K562 (cell line): ENCODE data around the gene MB21D2. TPM values are rescaled to one million over a fixed set of nuclear protein-coding genes. Genes with fewer than 3 reads are reported as not detected.

ENCODE experiments used
- ATAC-seq: fragments of 200-7000 bp; cut with Tn5 transposase; 3 replicates; pipeline ENCODE4 v1.9.1; 2020; ENCODE audit warnings: moderate library complexity
- BruUV-seq: library from RNA; stranded (reverse); fragments of 400-500 nt; replicated peaks from 2 replicates; lab custom pipeline; 2021; lab: Mats Ljungman, UMichigan
- CTCF ChIA-PET: fragments of 300-600 bp; formaldehyde crosslinking; extraction: SDS; loops from one replicate; lab custom pipeline; 2021; ENCODE audit warnings: low intra/inter-chr PET ratio; lab: Yijun Ruan, JAX
- POLR2A ChIA-PET: fragments of 300-600, 350-650 bp; sonication (Branson Sonifier 250); formaldehyde crosslinking; extraction: SDS; loops from one replicate; lab custom pipeline; 2021; ENCODE audit warnings: antibody characterized with exemption, inconsistent platforms; lab: Yijun Ruan, JAX
- DNase-seq, 4 experiments: peaks; one replicate each; pipeline versions ENCODE4 v3.0.0 to v3.0.0-alpha.2; 2011 to 2018; ENCODE audit warnings: low spot score in 3 of 4, mixed read lengths in 3 of 4; ENCODE audit errors: extremely low read depth in 1 of 4
- FAIRE-seq: peaks from 2 replicates; lab custom pipeline; 2011; peaks lifted over from hg19 to GRCh38; lab: Jason Lieb, UNC
- H2AFZ ChIP-seq: 2 replicates; pipeline ENCODE4 v1.6.0; 2011; ENCODE audit warnings: low read depth, low read length, control low read depth, inconsistent platforms
- H3K27ac ChIP-seq: fragments of 200-600 bp; 3 replicates; pipeline ENCODE4 v1.8.0; 2011; ENCODE audit warnings: low read depth, mild to moderate bottlenecking, control low read depth, inconsistent platforms, low read length, moderate library complexity, mixed read lengths; ENCODE audit errors: extremely low read depth
- H3K27me3 ChIP-seq, 2 experiments: fragments of 300-600 bp in 1 of 2; 2 replicates in 1 of 2; 3 replicates in 1 of 2; pipeline versions ENCODE4 v1.6.0 to v1.8.0; 2011; ENCODE audit warnings: inconsistent platforms in 2 of 2, low read length in 2 of 2, mild to moderate bottlenecking in 1 of 2, mixed read lengths in 1 of 2, moderate library complexity in 1 of 2; ENCODE audit not compliant: control insufficient read depth in 2 of 2, insufficient read depth in 2 of 2
- H3K36me3 ChIP-seq: fragments of 300-600 bp; 3 replicates; pipeline ENCODE4 v1.8.0; 2011; ENCODE audit warnings: mild to moderate bottlenecking, low read length, inconsistent platforms; ENCODE audit not compliant: control insufficient read depth, insufficient read depth
- H3K4me1 ChIP-seq, 2 experiments: fragments of 200-600 bp in 1 of 2; replicated peaks in 1 of 2; 2 replicates in 1 of 2; 3 replicates in 1 of 2; pipeline versions ENCODE4 v1.5.1 to v1.8.0; 2011; ENCODE audit warnings: inconsistent platforms in 2 of 2, low read length in 2 of 2, mild to moderate bottlenecking in 1 of 2, mixed read lengths in 1 of 2, moderate library complexity in 1 of 2; ENCODE audit not compliant: control insufficient read depth in 2 of 2, insufficient read depth in 2 of 2
- H3K4me2 ChIP-seq: 2 replicates; pipeline ENCODE4 v1.6.1; 2011; ENCODE audit warnings: low read length, control low read depth, inconsistent platforms, mixed read lengths; ENCODE audit not compliant: insufficient read depth
- H3K4me3 ChIP-seq: fragments of 200-600 bp; sonication (generic), shearing (Covaris generic); 2 replicates; pipeline ENCODE4 v1.5.1; 2016; ENCODE audit warnings: control low read depth, inconsistent platforms
- H3K79me2 ChIP-seq: fragments of 200-600 bp; 3 replicates; pipeline ENCODE4 v1.8.0; 2011; ENCODE audit warnings: low read length, inconsistent platforms; ENCODE audit not compliant: control insufficient read depth, insufficient read depth
- H3K9ac ChIP-seq, 2 experiments: 2 replicates each; pipeline versions ENCODE4 v1.6.0 to v1.6.1; 2011; ENCODE audit warnings: low read depth in 2 of 2, low read length in 2 of 2, control low read depth in 1 of 2, inconsistent platforms in 1 of 2, mild to moderate bottlenecking in 1 of 2, mixed read lengths in 1 of 2; ENCODE audit not compliant: insufficient read depth in 1 of 2
- H3K9me1 ChIP-seq: one replicate; pipeline ENCODE4 v1.6.0; 2011; ENCODE audit warnings: inconsistent platforms, mild to moderate bottlenecking, low read length, moderate library complexity; ENCODE audit not compliant: control insufficient read depth, insufficient read depth
- H3K9me3 ChIP-seq: replicated peaks from 2 replicates; pipeline ENCODE4 v1.5.1; 2011; ENCODE audit warnings: low read depth, low read length, inconsistent platforms; ENCODE audit not compliant: control insufficient read depth, insufficient read depth
- H4K20me1 ChIP-seq: replicated peaks from 2 replicates; pipeline ENCODE4 v1.6.1; 2011; ENCODE audit warnings: low read length, inconsistent platforms, mixed read lengths; ENCODE audit not compliant: control insufficient read depth, insufficient read depth
- FOXJ3 ChIP-seq: sonication (generic); formaldehyde crosslinking; IDR thresholded peaks from 2 replicates; pipeline ENCODE4 v1.4.0; 2020; ENCODE audit warnings: mild to moderate bottlenecking, missing genetic modification reagents
- FOXK1 ChIP-seq: sonication (generic); formaldehyde crosslinking; IDR thresholded peaks from 2 replicates; pipeline ENCODE4 v1.8.0; 2022; ENCODE audit warnings: missing genetic modification reagents, mild to moderate bottlenecking, borderline replicate concordance
- KDM4B ChIP-seq, 2 experiments: fragments of 450-650 bp in 1 of 2; sonication (generic) in 1 of 2; IDR thresholded peaks; 2 replicates each; pipeline ENCODE4 v1.6.1; 2016 to 2017; ENCODE audit warnings: borderline replicate concordance in 2 of 2, antibody characterized with exemption in 1 of 2, low read depth in 1 of 2, mild to moderate bottlenecking in 1 of 2
- NR2F6 ChIP-seq: fragments of 450-650 bp; formaldehyde crosslinking; IDR thresholded peaks from 2 replicates; pipeline ENCODE4 v1.4.0; 2020; ENCODE audit warnings: mild to moderate bottlenecking
- NUFIP1 ChIP-seq: fragments of 450-650 bp; IDR thresholded peaks from 2 replicates; pipeline ENCODE4 v1.6.1; 2018; ENCODE audit not compliant: partially characterized antibody
- SAFB2 ChIP-seq: fragments of 200-400 bp; formaldehyde crosslinking; IDR thresholded peaks from 2 replicates; pipeline ENCODE4 v1.6.1; 2018; ENCODE audit warnings: borderline replicate concordance, low read length, low read depth, moderate library complexity; ENCODE audit not compliant: severe bottlenecking
- ZNF764 ChIP-seq: fragments of 250-450 bp; sonication (Bioruptor Pico); IDR thresholded peaks from 2 replicates; pipeline ENCODE4 v1.4.0; 2020; ENCODE audit warnings: low read depth, mild to moderate bottlenecking, moderate library complexity
- WGBS: fragments of 100-300 bp; shearing (Covaris generic); methylation state at CpG from one replicate; pipeline ENCODE4 v1.1.6; 2016; ENCODE audit warnings: low coverage, mixed read lengths; ENCODE audit not compliant: insufficient coverage; ENCODE audit errors: missing lambda C conversion rate; 5-methylcytosine and 5-hydroxymethylcytosine counted together
- in situ Hi-C: fragments of 300-500 bp; cut with MboI; formaldehyde crosslinking; loops from 4 replicates; pipeline ENCODE4 v1.15.0; 2018; ENCODE audit warnings: inconsistent platforms, mixed read lengths
- intact Hi-C: fragments of 100-400 bp; cut with micrococcal nuclease; formaldehyde crosslinking; loops from 2 replicates; pipeline ENCODE4 v1.14.2; 2022
- polyA plus RNA-seq, 8 experiments: library from polyadenylated mRNA; depleted of rRNA in 4 of 8; stranded (reverse) in 5 of 8; unstranded in 3 of 8; fragments of >200 nt; fragmentation: Nextera tagmentation in 2 of 8; fragmentation: Illumina TruSeq in 1 of 8; extraction: Ambion mirVana in 2 of 8; extraction: Trizol in 1 of 8; gene quantifications; 2 replicates each; pipeline versions ENCODE4 v1.2.1 to v1.2.3, GENCODE V29; 2011 to 2014; ENCODE audit warnings: inconsistent platforms in 1 of 8, missing spikeins in 1 of 8
- total RNA-seq, 7 experiments: library from RNA; depleted of rRNA in 6 of 7; stranded (reverse); fragments of >200 nt in 6 of 7; fragmentation: Illumina TruSeq in 2 of 7; extraction: Trizol in 2 of 7; gene quantifications; 2 replicates each; pipeline versions ENCODE4 v1.2.1 to v1.2.3, GENCODE V29; 2011 to 2021; ENCODE audit warnings: low replicate concordance in 1 of 7

Gene MB21D2
- total and polyA plus RNA-seq, 9 of the 15 experiments (the other 6 are each of a cell fraction or from before 2014, with no cell fraction given), result 0.01 TPM; not detected in 8

DNA sequence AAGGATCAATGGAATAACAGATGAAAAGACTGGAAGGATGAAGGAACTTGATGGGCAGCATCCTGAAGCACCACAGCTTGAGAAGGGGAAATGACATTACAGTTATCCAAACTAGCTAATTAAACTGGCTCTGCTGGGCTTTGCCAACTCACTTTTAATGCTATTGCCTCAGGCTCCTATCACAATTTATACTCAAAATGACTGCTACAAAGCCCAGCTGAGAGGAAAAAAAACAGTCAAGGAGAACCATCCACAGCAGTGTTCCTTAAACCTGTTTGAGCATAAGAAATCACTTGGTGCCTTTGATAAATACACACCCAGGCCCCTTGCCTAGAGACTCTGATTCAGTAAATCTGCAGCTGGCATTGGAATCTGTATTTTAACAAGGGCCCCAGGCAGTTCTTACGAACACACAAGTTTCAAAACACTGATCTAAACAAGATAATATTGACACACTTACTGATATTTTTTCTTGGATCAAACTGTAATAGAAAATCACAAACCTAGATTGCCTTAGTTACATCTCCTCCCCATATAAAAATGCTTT is 85.8 kb downstream of the MB21D2 start:
- Histone ChIP-seq H3K4me2 (no peak overlapping the region), H3K27ac (no peak overlapping the region), H2AFZ (no peak overlapping the region), H3K27me3 (no peaks in the 10 kb centered on the region), H3K4me1 (no peaks in the 10 kb centered on the region), H3K79me2 (no peaks in the 10 kb centered on the region), H3K4me3 (no peak overlapping the region), H4K20me1 (no peaks in the 10 kb centered on the region; the same call in 1 of the 2 replicates), H3K36me3 (no peaks in the 10 kb centered on the region), H3K9ac (no peak overlapping the region), H3K9me3 (no peaks in the 10 kb centered on the region), H3K9me1 (no peaks in the 10 kb centered on the region)
- TF ChIP-seq NR2F6 (no peak), SAFB2 (no peak), ZNF764 (no peak), FOXJ3 (no peak), NUFIP1 (no peak), KDM4B (IDR thresholded peaks at IDR 0.05; ENCODE audit: borderline replicate concordance in 2 of 2, low read depth in 1 of 2) (no peak), FOXK1 (no peak)
- DNase-seq (no peak), ATAC-seq (no peak), FAIRE-seq (no peak)
- in situ Hi-C loops (no loop called here), intact Hi-C loops (no loop called here)
- no TSS peak for BruUV-seq
- 0% methylated on average over 1 of the region's 1 CpG for WGBS
- ChIA-PET CTCF (no interaction called here), POLR2A (interaction anchor here (0.6 kb wide), 1 partner anchor 201 kb away, joined by 3 read pairs; no protein-coding TSS in a partner anchor)
